ENCODE measurements around the gene CDH4. TPM values are rescaled to one million over a fixed set of nuclear protein-coding genes. Genes with fewer than 3 reads are reported as not detected.
A peak's percentile ranks its signal among the peaks of the same experiment; 100 is the strongest.

CDH4 gene
- total and polyA plus RNA-seq, 2 of the 8 experiments (the other 6 are each of a cell fraction or from before 2014, with no cell fraction given): 4.3 to 7.9 TPM

GRCh38 chr20:61442718-61443117 lies 190.7 kb downstream of the CDH4 start:
- Histone ChIP-seq H3K56ac (replicated peaks; ENCODE audit: insufficient read length, low read depth, low read length) (no peak overlapping the region), H2BK20ac (ENCODE audit: low read length) (peak overlapping the region; percentile 38; the same call in 1 of the 2 replicates), H4K5ac (ENCODE audit: insufficient read length, low read depth, low read length) (no peak overlapping the region), H2AK5ac (ENCODE audit: low read depth, low read length) (no peak overlapping the region), H2BK5ac (ENCODE audit: low read depth, low read length) (peak overlapping the region; percentile 73; the same call in 1 of the 2 replicates), H3K9ac (replicated peaks in 1 of 4; ENCODE audit: extremely low read depth in 1 of 4, low read depth in 3 of 4, low read length in 3 of 4) (no peak overlapping the region), H3K14ac (ENCODE audit: insufficient read length) (no peak overlapping the region), H3K79me2 (ENCODE audit: control insufficient read depth in 1 of 2, insufficient read depth in 2 of 2, low read length in 2 of 2) (no peaks in the 10 kb centered on the region; a peak in 1 of 4 replicates), H3K4me3 (ENCODE audit: extremely low read depth in 1 of 4, insufficient read depth in 2 of 4, low read depth in 3 of 4, low read length in 4 of 4) (no peak overlapping the region), H4K20me1 (replicated peaks in 1 of 2; ENCODE audit: control insufficient read depth in 1 of 2, insufficient read depth in 2 of 2, low read length in 2 of 2) (no peaks in the 10 kb centered on the region), H2BK15ac (ENCODE audit: low read length) (peak overlapping the region; percentile 19; the same call in 1 of the 2 replicates), H3K79me1 (ENCODE audit: low read depth, low read length) (no peaks in the 10 kb centered on the region), H3K18ac (ENCODE audit: extremely low read depth, low read length) (no peak overlapping the region), H4K91ac (replicated peaks; ENCODE audit: insufficient read length, low read length) (peak overlapping the region; percentile 22), H3K9me3 (ENCODE audit: insufficient read depth in 2 of 2, low read depth in 1 of 2, low read length in 1 of 2) (no peaks in the 10 kb centered on the region), H3K4me1 (replicated peaks in 1 of 4; ENCODE audit: control insufficient read depth in 3 of 4, insufficient read depth in 4 of 4, low read length in 3 of 4) (peaks cover 8 to 49% (median 22%) of the 10 kb centered on the region in 4 experiments), H3K36me3 (ENCODE audit: control insufficient read depth in 2 of 4, insufficient read depth in 4 of 4, low read length in 3 of 4) (no peaks in the 10 kb centered on the region), H3K23ac (ENCODE audit: insufficient read length) (no peak overlapping the region), H3K23me2 (ENCODE audit: low read depth, low read length) (no peaks in the 10 kb centered on the region; the same call in none of the 2 replicates), H3K4ac (replicated peaks; ENCODE audit: insufficient read length, low read depth, low read length) (no peak overlapping the region), H3K4me2 (ENCODE audit: insufficient read depth in 1 of 2, low read depth in 2 of 2, low read length in 2 of 2) (no peak overlapping the region; a peak in 1 of 4 replicates), H2BK120ac (replicated peaks; ENCODE audit: low read depth, low read length) (no peak overlapping the region), H2BK12ac (ENCODE audit: low read depth, low read length) (peak overlapping the region; percentile 56; the same call in 1 of the 2 replicates), H4K8ac (ENCODE audit: extremely low read depth, insufficient read depth, low read length) (no peak overlapping the region), H3K27me3 (replicated peaks in 1 of 4; ENCODE audit: control insufficient read depth in 3 of 4, extremely low read depth in 1 of 4, insufficient read depth in 3 of 4, low read length in 3 of 4) (no peaks in the 10 kb centered on the region), H3K27ac (ENCODE audit: low read depth, low read length) (no peak overlapping the region), H2AFZ (ENCODE audit: low read length) (no peak overlapping the region)
- WGBS, 2 experiments (ENCODE audit: extremely low coverage in 1 of 2, insufficient coverage in 1 of 2, insufficient read length in 1 of 2, insufficient replicate concordance in 2 of 2, low coverage in 1 of 2, low lambda C conversion rate in 2 of 2, missing lambda C conversion rate in 1 of 2): 56% methylated on average over 6 of the region's 6 CpGs; no CpG with 5 or more reads in 1 of the 2 experiments
- no peak for FAIRE-seq
- ChIA-PET POLR2A (ENCODE audit: partially characterized antibody) (no interaction called here), CTCF (ENCODE audit: partially characterized antibody) (interaction anchor here (1.4 kb wide), 1 partner anchor 21 kb away, joined by 3 read pairs; no protein-coding TSS in a partner anchor)
- no peak for DNase-seq (ENCODE audit: low read depth in 1 of 2, low spot score in 2 of 2)
- TF ChIP-seq BCL11A (IDR thresholded peaks at IDR 0.05; ENCODE audit: low read depth in 2 of 2, low read length in 2 of 2) (no peak), SIN3A (conservative IDR thresholded peaks at IDR 0.05 in 1 of 2, IDR thresholded peaks at IDR 0.05 in 1 of 2; ENCODE audit: low read depth in 1 of 2, low read length in 2 of 2) (no peak)
- TF ChIP-seq, protein P1, sequence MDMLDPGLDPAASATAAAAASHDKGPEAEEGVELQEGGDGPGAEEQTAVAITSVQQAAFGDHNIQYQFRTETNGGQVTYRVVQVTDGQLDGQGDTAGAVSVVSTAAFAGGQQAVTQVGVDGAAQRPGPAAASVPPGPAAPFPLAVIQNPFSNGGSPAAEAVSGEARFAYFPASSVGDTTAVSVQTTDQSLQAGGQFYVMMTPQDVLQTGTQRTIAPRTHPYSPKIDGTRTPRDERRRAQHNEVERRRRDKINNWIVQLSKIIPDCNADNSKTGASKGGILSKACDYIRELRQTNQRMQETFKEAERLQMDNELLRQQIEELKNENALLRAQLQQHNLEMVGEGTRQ (IDR thresholded peaks at IDR 0.05; ENCODE audit: low read length): no peak

All from H1 (cell line).